Kidney (tissue), 14 donors: ENCODE data around the gene MYF5. TPM values are rescaled to one million over a fixed set of nuclear protein-coding genes. Genes with fewer than 3 reads are reported as not detected.

Source experiments
- DNase-seq, 5 donors: peaks; one replicate each; pipeline ENCODE4 v3.0.0-alpha.2; 2013 to 2020
- FAIRE-seq: peaks from 2 replicates; lab custom pipeline; 2012; peaks lifted over from hg19 to GRCh38; lab: Jason Lieb, UNC
- H3K27ac ChIP-seq, 2 donors: one replicate each; pipeline ENCODE4 v1.7.0; 2013; ENCODE audit warnings: low read depth in 2 of 2, low read length in 2 of 2, inconsistent platforms in 1 of 2
- H3K27me3 ChIP-seq: one replicate; pipeline ENCODE4 v1.7.1; 2013; ENCODE audit warnings: low read length, inconsistent platforms; ENCODE audit not compliant: control insufficient read depth, insufficient read depth
- H3K36me3 ChIP-seq, 3 donors: one replicate each; pipeline versions ENCODE4 v1.7.0 to v1.7.1; 2013; ENCODE audit warnings: low read length in 3 of 3, control low read depth in 1 of 3, inconsistent platforms in 1 of 3; ENCODE audit not compliant: insufficient read depth in 3 of 3, control insufficient read depth in 2 of 3
- H3K4me1 ChIP-seq, 3 donors: one replicate each; pipeline versions ENCODE4 v1.7.0 to v1.7.1; 2013; ENCODE audit warnings: low read length in 3 of 3, inconsistent platforms in 1 of 3, low read depth in 1 of 3; ENCODE audit not compliant: control insufficient read depth in 2 of 3, insufficient read depth in 2 of 3
- H3K4me3 ChIP-seq, 3 donors: one replicate each; pipeline versions ENCODE4 v1.7.0 to v1.8.1; 2013; ENCODE audit warnings: low read length in 3 of 3, control low read depth in 1 of 3, inconsistent platforms in 1 of 3
- H3K9ac ChIP-seq, 3 donors: one replicate each; pipeline versions ENCODE4 v1.7.0 to v1.7.1; 2013; ENCODE audit warnings: low read length in 3 of 3, control low read depth in 1 of 3, inconsistent platforms in 1 of 3
- H3K9me3 ChIP-seq, 3 donors: one replicate each; pipeline versions ENCODE4 v1.7.0 to v1.7.1; 2013; ENCODE audit warnings: low read length in 3 of 3, control low read depth in 1 of 3, inconsistent platforms in 1 of 3; ENCODE audit not compliant: control insufficient read depth in 2 of 3, insufficient read depth in 1 of 3
- CTCF ChIP-seq: IDR thresholded peaks from 3 replicates; pipeline ENCODE4 v1.5.1; 2012; ENCODE audit warnings: mild to moderate bottlenecking, moderate library complexity, borderline replicate concordance; ENCODE audit not compliant: insufficient read depth; ENCODE audit errors: extremely low read depth
- intact Hi-C: fragments of 100-400 bp; cut with DNase I; formaldehyde crosslinking; loops from one replicate; pipeline ENCODE4 v1.11.1; 2022
- polyA plus RNA-seq: library from polyadenylated mRNA; stranded (reverse); fragments of 350-450 nt; fragmentation: Illumina TruSeq; extraction: RNeasy Lipid Tissue Mini Kit (QIAGEN cat#74804); gene quantifications from one replicate; pipeline ENCODE4 v1.2.3, GENCODE V29; 2014; ENCODE audit warnings: low read depth, low replicate concordance; ENCODE audit not compliant: insufficient read depth
- total RNA-seq: library from RNA; stranded (reverse); fragmentation: NEBNext Ultra II Directional; extraction: Animal tissue kit (Norgen Biotek cat#: 25700); gene quantifications from one replicate; pipeline ENCODE4 v1.2.1, GENCODE V29; 2021
- donor health status: control.
- donor health status: control.
- donor health status: control.
- donor health status: control.
- donor health status: control.
- donor health status: DM: yes; HTN: yes; CAD: no.
- donor health status: Normal renal cell carcinoma (clear cell type).

MYF5 gene
- total and polyA plus RNA-seq, 2 donors from 2014 or later, result not detected

DNA sequence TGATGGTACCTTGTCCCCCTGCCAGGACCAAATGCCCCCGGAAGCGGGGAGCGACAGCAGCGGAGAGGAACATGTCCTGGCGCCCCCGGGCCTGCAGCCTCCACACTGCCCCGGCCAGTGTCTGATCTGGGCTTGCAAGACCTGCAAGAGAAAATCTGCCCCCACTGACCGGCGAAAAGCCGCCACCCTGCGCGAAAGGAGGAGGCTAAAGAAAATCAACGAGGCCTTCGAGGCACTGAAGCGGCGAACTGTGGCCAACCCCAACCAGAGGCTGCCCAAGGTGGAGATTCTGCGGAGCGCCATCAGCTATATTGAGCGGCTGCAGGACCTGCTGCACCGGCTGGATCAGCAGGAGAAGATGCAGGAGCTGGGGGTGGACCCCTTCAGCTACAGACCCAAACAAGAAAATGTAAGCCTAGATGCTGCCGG is 8.9 kb upstream of the MYF5 start:
- no peak for TF ChIP-seq CTCF

DNA sequence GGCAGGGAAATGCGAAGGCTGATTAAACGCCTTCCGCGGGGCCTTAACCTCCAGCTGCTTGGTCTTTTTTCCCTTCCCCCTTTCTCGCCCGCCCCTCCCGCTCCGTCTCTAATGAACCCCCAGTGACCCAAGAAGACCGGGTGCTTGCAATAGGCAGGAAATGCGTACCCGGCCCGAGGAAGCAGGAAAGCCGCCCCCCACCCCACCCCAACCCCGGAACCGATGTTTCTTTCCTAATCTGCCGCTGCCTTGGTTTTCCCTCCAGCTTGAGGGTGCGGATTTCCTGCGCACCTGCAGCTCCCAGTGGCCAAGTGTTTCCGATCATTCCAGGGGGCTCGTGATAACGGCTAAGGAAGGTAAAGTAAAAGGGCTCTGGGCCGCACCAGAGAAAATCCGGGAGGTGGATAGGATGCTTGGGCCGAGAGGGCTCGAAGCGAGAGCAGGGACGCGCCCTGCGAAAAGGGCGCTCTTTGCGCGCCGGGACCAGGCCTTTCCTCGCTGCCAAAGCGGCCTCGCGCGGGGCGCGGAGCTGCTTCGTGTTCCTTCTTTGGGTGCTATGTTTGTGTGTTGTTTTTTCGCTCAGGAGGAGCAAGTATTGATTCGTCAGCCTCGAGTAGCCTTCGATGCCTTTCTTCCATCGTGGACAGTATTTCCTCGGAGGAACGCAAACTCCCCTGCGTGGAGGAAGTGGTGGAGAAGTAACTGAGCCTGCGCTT is 8.3 kb upstream of the MYF5 start:
- Histone ChIP-seq H3K9me3 (no peaks in the 10 kb centered on the region), H3K4me1 (peaks cover 0 to 5% (median 0%) of the 10 kb centered on the region in 3 donors), H3K9ac (no peak overlapping the region), H3K27ac (no peak overlapping the region), H3K36me3 (no peaks in the 10 kb centered on the region), H3K27me3 (peaks cover 29% of the 10 kb centered on the region), H3K4me3 (peak overlapping the region in 1 of 3 donors; percentile 38)
- peak in 2 of 5 donors; percentile 32 to 54 for DNase-seq
- FAIRE-seq, result no peak
- TF ChIP-seq CTCF, result no peak
- intact Hi-C loops, result no loop called here

More for the DNA sequence above, 8.9 kb upstream of the MYF5 start:
- H3K9me3 ChIP-seq, result no peaks in the 10 kb centered on the region
- FAIRE-seq (no peak), DNase-seq (peak in 2 of 5 donors; percentile 34 to 72)
- H3K9ac ChIP-seq, result no peak overlapping the region
- H3K4me1 ChIP-seq, result peaks cover 0 to 5% (median 0%) of the 10 kb centered on the region in 3 donors
- no peak overlapping the region for H3K4me3 ChIP-seq
- intact Hi-C loops, result no loop called here
- no peaks in the 10 kb centered on the region for H3K36me3 ChIP-seq
- peaks cover 29% of the 10 kb centered on the region for H3K27me3 ChIP-seq
- no peak overlapping the region for H3K27ac ChIP-seq

DNA sequence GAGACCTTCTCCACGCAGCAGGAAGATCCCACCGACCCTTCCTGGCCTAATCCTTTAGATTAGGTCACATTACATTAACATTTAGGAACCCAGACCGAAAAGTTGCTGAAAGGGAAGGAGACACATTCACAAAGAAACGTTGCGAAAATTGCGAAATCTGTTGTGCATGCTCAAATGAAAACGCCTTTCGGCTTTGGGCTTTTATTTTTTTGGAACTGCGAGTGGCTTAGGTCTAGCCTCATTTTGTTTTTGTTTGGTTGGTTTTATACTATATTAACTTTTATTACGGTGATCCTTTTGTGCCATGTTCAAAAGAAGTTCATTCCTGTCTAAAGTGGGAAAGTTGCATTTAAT is 7.8 kb upstream of the MYF5 start:
- H3K27ac ChIP-seq, result no peak overlapping the region
- no peaks in the 10 kb centered on the region for H3K36me3 ChIP-seq
- peaks cover 34% of the 10 kb centered on the region for H3K27me3 ChIP-seq
- intact Hi-C loops, result no loop called here
- H3K9ac ChIP-seq, result no peak overlapping the region
- peak overlapping the region in 1 of 3 donors; percentile 38 for H3K4me3 ChIP-seq
- no peak for TF ChIP-seq CTCF
- DNase-seq (no peak), FAIRE-seq (no peak)
- H3K4me1 ChIP-seq, result peaks cover 0 to 5% (median 0%) of the 10 kb centered on the region in 3 donors
- H3K9me3 ChIP-seq, result no peaks in the 10 kb centered on the region
